Measurements from ENCODE around the gene RELB. TPM values are rescaled to one million over a fixed set of nuclear protein-coding genes. Genes with fewer than 3 reads are reported as not detected.

The RELB gene
- total and polyA plus RNA-seq, 9 of the 15 experiments (the other 6 are each of a cell fraction or from before 2014, with no cell fraction given): 0.15 to 1.1 (median 0.28) TPM; not detected in 2

- no peak for TF ChIP-seq RBM14 (IDR thresholded peaks at IDR 0.05; ENCODE audit: borderline replicate concordance, insufficient read depth, low read depth, low read length)
- no peak for TF ChIP-seq HIVEP1 (CRISPR knock-in tag; IDR thresholded peaks at IDR 0.05)
- TF ChIP-seq MCM3 (IDR thresholded peaks at IDR 0.05): no peak
- no peak for TF ChIP-seq ERF (CRISPR knock-in tag; IDR thresholded peaks at IDR 0.05)
- TF ChIP-seq FOXJ3 (CRISPR knock-in tag; IDR thresholded peaks at IDR 0.05): no peak
- TF ChIP-seq ZNF764 (CRISPR knock-in tag; IDR thresholded peaks at IDR 0.05; ENCODE audit: low read depth): no peak
- TF ChIP-seq SRSF9 (IDR thresholded peaks at IDR 0.05; ENCODE audit: borderline replicate concordance, low read depth, low read length): no peak
- TF ChIP-seq KHSRP (IDR thresholded peaks at IDR 0.05): no peak
- TF ChIP-seq, protein P1, sequence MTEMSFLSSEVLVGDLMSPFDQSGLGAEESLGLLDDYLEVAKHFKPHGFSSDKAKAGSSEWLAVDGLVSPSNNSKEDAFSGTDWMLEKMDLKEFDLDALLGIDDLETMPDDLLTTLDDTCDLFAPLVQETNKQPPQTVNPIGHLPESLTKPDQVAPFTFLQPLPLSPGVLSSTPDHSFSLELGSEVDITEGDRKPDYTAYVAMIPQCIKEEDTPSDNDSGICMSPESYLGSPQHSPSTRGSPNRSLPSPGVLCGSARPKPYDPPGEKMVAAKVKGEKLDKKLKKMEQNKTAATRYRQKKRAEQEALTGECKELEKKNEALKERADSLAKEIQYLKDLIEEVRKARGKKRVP (CRISPR knock-in tag; IDR thresholded peaks at IDR 0.05): no peak
- TF ChIP-seq ZNF24 (IDR thresholded peaks at IDR 0.05): no peak
- no peak; the same call in 1 of the 2 replicates for TF ChIP-seq EGR1 (conservative IDR thresholded peaks at IDR 0.05)
- TF ChIP-seq IRF1 (CRISPR knock-in tag; IDR thresholded peaks at IDR 0.05; ENCODE audit: borderline replicate concordance): no peak
- TF ChIP-seq, protein P2, sequence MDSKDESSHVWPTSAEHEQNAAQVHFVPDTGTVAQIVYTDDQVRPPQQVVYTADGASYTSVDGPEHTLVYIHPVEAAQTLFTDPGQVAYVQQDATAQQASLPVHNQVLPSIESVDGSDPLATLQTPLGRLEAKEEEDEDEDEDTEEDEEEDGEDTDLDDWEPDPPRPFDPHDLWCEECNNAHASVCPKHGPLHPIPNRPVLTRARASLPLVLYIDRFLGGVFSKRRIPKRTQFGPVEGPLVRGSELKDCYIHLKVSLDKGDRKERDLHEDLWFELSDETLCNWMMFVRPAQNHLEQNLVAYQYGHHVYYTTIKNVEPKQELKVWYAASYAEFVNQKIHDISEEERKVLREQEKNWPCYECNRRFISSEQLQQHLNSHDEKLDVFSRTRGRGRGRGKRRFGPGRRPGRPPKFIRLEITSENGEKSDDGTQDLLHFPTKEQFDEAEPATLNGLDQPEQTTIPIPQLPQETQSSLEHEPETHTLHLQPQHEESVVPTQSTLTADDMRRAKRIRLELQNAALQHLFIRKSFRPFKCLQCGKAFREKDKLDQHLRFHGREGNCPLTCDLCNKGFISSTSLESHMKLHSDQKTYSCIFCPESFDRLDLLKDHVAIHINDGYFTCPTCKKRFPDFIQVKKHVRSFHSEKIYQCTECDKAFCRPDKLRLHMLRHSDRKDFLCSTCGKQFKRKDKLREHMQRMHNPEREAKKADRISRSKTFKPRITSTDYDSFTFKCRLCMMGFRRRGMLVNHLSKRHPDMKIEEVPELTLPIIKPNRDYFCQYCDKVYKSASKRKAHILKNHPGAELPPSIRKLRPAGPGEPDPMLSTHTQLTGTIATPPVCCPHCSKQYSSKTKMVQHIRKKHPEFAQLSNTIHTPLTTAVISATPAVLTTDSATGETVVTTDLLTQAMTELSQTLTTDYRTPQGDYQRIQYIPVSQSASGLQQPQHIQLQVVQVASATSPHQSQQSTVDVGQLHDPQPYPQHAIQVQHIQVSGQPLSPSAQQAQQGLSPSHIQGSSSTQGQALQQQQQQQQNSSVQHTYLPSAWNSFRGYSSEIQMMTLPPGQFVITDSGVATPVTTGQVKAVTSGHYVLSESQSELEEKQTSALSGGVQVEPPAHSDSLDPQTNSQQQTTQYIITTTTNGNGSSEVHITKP (IDR thresholded peaks at IDR 0.05; ENCODE audit: partially characterized antibody): peak; percentile 51
- no peak for TF ChIP-seq TFE3 (CRISPR knock-in tag; IDR thresholded peaks at IDR 0.05)
- TF ChIP-seq, protein P3, sequence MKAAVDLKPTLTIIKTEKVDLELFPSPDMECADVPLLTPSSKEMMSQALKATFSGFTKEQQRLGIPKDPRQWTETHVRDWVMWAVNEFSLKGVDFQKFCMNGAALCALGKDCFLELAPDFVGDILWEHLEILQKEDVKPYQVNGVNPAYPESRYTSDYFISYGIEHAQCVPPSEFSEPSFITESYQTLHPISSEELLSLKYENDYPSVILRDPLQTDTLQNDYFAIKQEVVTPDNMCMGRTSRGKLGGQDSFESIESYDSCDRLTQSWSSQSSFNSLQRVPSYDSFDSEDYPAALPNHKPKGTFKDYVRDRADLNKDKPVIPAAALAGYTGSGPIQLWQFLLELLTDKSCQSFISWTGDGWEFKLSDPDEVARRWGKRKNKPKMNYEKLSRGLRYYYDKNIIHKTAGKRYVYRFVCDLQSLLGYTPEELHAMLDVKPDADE (conservative IDR thresholded peaks at IDR 0.05; ENCODE audit: control insufficient read depth, low read depth, low read length): peak; percentile 50; the same call in 1 of the 2 replicates
- TF ChIP-seq ARID3B (CRISPR knock-in tag; IDR thresholded peaks at IDR 0.05; ENCODE audit: borderline replicate concordance): no peak
- peak; percentile 84 for TF ChIP-seq TAF1 (IDR thresholded peaks at IDR 0.05; ENCODE audit: control insufficient read depth, extremely low read depth, insufficient read depth, low read length, severe bottlenecking)
Observed at GRCh38 chr19:44954649-44955504, 46.4 kb upstream of the RELB start, which contains the start of gene CLPTM1 (continued).

All from K562 (cell line).